GM18498 (cell line): Measurements from ENCODE around the gene MRPS18A.
A peak's percentile ranks its signal among the peaks of the same experiment; 100 is the strongest.

Experiments
- ATAC-seq: cut with Tn5 transposase; IDR thresholded peaks from one replicate; pipeline ENCODE4 v1.9.1; 2021; ENCODE audit warnings: mild to moderate bottlenecking, moderate library complexity; ENCODE audit not compliant: unreplicated experiment

The MRPS18A gene

GRCh38 chr6:43699564-43700186 is 12.1 kb upstream of the MRPS18A start:
- no peak for ATAC-seq

- ATAC-seq: no peak
Measured at GRCh38 chr6:43698584-43699349, 11.2 kb upstream of the MRPS18A start.

GRCh38 chr6:43697421-43697820 is 9.8 kb upstream of the MRPS18A start:
- no peak for ATAC-seq

- no peak for ATAC-seq
Measured at GRCh38 chr6:43695967-43696291, 8.3 kb upstream of the MRPS18A start.

GRCh38 chr6:43695215-43695966 is 7.8 kb upstream of the MRPS18A start:
- no peak for ATAC-seq

- ATAC-seq: no peak
Measured at GRCh38 chr6:43689421-43689820, 1.8 kb upstream of the MRPS18A start.

- ATAC-seq: peak; percentile 7
Measured at GRCh38 chr6:43687079-43687436, 533 bp downstream of the MRPS18A start.

GRCh38 chr6:43683708-43684455 is 3.7 kb downstream of the MRPS18A start:
- no peak for ATAC-seq

- ATAC-seq: no peak
Measured at GRCh38 chr6:43682724-43683429, 4.7 kb downstream of the MRPS18A start.

GRCh38 chr6:43681303-43681702 is 6.3 kb downstream of the MRPS18A start:
- no peak for ATAC-seq

- ATAC-seq: no peak
Measured at GRCh38 chr6:43680308-43681200, 7.0 kb downstream of the MRPS18A start.

GRCh38 chr6:43679057-43679456 is 8.5 kb downstream of the MRPS18A start:
- no peak for ATAC-seq

GRCh38 chr6:43678341-43678740 is 9.2 kb downstream of the MRPS18A start:
- no peak for ATAC-seq

GRCh38 chr6:43677759-43678158 is 9.8 kb downstream of the MRPS18A start:
- no peak for ATAC-seq

- no peak for ATAC-seq
Measured at GRCh38 chr6:43676962-43677606, 10.5 kb downstream of the MRPS18A start.

- ATAC-seq: no peak
Measured at GRCh38 chr6:43674921-43675320, 12.7 kb downstream of the MRPS18A start.

GRCh38 chr6:43674291-43674690 is 13.3 kb downstream of the MRPS18A start:
- no peak for ATAC-seq

- ATAC-seq: no peak
Measured at GRCh38 chr6:43673444-43674084, 14.0 kb downstream of the MRPS18A start.
